ENCODE data around the gene SRSF4.
"Not testable (repeated sequence)": the region's sequence is repeated elsewhere in the genome, so short reads cannot be mapped to it uniquely, and the experiment has no call there.

The SRSF4 gene

DNA sequence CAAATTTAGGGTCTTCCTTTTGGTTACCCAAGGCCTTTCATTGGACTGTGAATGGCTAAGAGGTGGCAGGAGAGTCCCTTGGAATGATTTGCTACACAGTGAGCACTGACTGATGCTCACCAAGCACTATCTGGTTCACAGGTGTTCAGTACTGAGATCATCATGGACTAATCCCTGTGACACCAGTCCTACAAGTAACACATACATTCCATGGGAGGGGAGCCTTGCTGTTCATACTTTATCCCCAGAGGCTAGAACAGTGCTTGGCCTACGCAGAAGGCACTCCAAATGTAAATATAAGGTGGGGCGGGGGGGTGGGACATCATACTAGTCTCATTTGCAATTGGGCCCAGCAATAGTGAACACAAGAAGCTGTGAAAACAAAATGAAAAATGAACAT is 37.5 kb downstream of the SRSF4 start:
- Histone ChIP-seq H3K27ac (ENCODE audit: low read length) (no peak overlapping the region), H3K4me3 (ENCODE audit: low read length in 2 of 2) (no peak overlapping the region), H3K4me1 (ENCODE audit: control insufficient read depth, insufficient read depth, low read length) (peaks cover 3% of the 10 kb centered on the region), H3K27me3 (ENCODE audit: control insufficient read depth in 1 of 2, insufficient read depth in 2 of 2, low read length in 2 of 2) (no peaks in the 10 kb centered on the region), H3K36me3 (ENCODE audit: control insufficient read depth in 2 of 2, insufficient read depth in 2 of 2, low read length in 2 of 2) (peaks cover 29 to 35% of the 10 kb centered on the region in 2 donors), H3K9me3 (ENCODE audit: control insufficient read depth in 2 of 2, low read length in 2 of 2) (no peaks in the 10 kb centered on the region), H3K9ac (ENCODE audit: low read length in 2 of 2) (no peak overlapping the region)

DNA sequence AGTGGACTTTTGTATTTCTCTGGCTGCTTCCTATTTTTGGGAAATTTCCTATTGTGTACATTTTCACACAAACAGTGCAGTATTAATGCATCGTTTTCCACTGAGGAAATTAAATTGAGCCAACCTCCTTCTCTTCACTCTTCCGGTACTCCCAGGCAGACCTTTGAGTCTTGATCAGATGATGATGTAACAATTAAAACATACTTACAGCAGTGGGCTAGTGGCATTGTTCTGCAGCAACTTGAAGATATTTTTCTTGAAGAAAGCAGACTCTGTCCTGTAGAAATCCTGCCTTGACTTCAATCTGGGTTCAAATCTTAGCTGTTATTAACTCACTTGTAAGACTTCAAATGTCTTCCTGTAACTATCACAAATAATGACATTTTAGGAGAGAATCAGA is 39.0 kb downstream of the SRSF4 start:
- Histone ChIP-seq H3K27me3 (ENCODE audit: control insufficient read depth in 1 of 2, insufficient read depth in 2 of 2, low read length in 2 of 2) (no peaks in the 10 kb centered on the region), H3K4me1 (ENCODE audit: control insufficient read depth, insufficient read depth, low read length) (peaks cover 3% of the 10 kb centered on the region), H3K4me3 (ENCODE audit: low read length in 2 of 2) (no peak overlapping the region), H3K9me3 (ENCODE audit: control insufficient read depth in 2 of 2, low read length in 2 of 2) (no peaks in the 10 kb centered on the region), H3K36me3 (ENCODE audit: control insufficient read depth in 2 of 2, insufficient read depth in 2 of 2, low read length in 2 of 2) (peaks cover 15 to 22% of the 10 kb centered on the region in 2 donors), H3K27ac (ENCODE audit: low read length) (no peak overlapping the region), H3K9ac (ENCODE audit: low read length in 2 of 2) (no peak overlapping the region)

DNA sequence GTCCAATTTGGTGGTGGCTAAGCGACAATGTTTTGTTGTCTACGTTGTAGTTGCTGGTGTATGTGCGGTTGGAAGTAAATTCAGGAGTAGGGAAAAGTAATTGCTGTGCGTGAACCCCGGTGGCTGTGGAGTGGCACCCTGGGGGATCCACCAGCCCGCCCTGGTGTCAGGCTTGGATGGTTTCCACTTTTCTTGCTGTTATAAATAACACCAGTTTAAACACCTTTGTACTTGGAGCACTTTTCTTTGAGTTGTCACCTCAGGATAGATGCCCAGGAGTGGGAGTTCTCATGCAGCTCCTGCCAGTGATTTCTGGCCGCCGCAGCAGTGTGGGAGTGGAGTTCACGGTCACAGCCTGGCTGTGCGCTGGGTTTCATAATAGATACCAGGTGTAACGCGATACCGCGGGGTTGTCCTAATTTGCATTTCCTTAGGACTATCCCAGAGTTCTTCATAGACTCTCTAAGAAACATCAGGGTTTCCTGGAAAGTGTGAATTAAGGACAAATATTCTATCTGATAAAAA is 45.2 kb downstream of the SRSF4 start:
- no peaks in the 10 kb centered on the region for H3K9me3 ChIP-seq (ENCODE audit: control insufficient read depth in 2 of 2, low read length in 2 of 2)
- H3K4me1 ChIP-seq (ENCODE audit: control insufficient read depth, insufficient read depth, low read length): no peaks in the 10 kb centered on the region
- H3K36me3 ChIP-seq (ENCODE audit: control insufficient read depth in 2 of 2, insufficient read depth in 2 of 2, low read length in 2 of 2): no peaks in the 10 kb centered on the region
- no peak overlapping the region for H3K4me3 ChIP-seq (ENCODE audit: low read length in 2 of 2)
- H3K27me3 ChIP-seq (ENCODE audit: control insufficient read depth in 1 of 2, insufficient read depth in 2 of 2, low read length in 2 of 2): peaks cover 0 to 5% of the 10 kb centered on the region in 2 donors
- no peak overlapping the region for H3K9ac ChIP-seq (ENCODE audit: low read length in 2 of 2)
- no peak overlapping the region for H3K27ac ChIP-seq (ENCODE audit: low read length)

DNA sequence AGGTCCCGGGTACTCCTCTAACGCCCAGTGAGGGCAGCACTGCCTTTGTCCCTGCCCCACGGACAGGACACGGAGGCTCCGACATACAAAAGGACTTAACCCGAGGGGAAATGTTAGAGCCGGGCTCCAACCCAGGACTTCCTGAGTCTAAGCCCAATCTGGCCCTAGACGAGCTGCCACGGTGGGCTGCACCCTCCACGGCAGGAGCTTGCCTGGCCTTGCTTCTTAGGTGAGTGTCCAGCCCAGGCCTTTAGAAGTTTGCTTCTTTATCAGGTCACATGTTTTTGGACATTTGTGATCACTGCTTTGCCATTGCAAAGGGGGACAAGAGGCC is 47.0 kb downstream of the SRSF4 start:
- Histone ChIP-seq H3K27me3 (ENCODE audit: control insufficient read depth in 1 of 2, insufficient read depth in 2 of 2, low read length in 2 of 2) (peaks cover 0 to 5% of the 10 kb centered on the region in 2 donors), H3K9ac (ENCODE audit: low read length in 2 of 2) (no peak overlapping the region), H3K36me3 (ENCODE audit: control insufficient read depth in 2 of 2, insufficient read depth in 2 of 2, low read length in 2 of 2) (no peaks in the 10 kb centered on the region), H3K27ac (ENCODE audit: low read length) (no peak overlapping the region), H3K9me3 (ENCODE audit: control insufficient read depth in 2 of 2, low read length in 2 of 2) (no peaks in the 10 kb centered on the region), H3K4me1 (ENCODE audit: control insufficient read depth, insufficient read depth, low read length) (no peaks in the 10 kb centered on the region), H3K4me3 (ENCODE audit: low read length in 2 of 2) (no peak overlapping the region)

DNA sequence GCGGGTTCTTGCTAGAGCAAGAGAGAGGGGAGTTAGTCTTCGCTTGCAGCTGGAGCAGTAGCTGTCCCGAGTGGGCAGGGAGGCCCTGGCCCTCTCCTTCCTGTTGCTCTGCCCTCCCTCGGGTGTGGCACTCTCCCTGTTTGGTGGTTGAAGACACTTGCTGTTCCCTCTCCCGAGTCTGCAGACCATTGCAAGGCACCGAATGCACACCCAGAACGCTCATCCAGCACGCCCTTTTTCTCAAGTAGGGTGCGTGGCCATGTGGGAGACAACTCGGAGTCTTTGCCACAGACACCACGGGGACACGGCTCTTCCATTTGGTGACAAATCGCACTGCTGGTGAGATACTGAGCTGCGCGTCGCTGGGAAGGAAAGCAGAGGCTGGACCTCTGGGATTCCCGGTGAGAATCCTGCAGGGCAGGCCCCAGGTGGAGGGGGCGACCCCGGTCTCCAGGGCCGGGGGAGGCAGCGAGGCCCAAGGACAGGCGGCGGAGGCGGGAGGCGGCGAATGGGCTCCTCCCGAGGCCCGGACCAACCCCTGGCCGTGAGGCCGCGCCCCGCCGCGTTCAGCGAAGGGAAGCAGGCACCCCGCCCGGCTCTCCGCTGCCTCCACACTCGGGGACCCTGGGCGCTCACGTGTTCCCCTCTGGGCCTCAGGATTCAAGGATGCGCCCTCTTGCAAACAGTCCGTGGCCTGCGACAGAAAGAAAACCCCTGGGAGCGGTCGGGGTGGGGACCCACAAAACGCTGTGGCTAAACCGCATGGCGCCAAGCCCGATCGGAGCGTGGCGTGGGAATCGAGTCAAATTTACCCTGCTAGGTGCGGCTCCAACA is 47.6 kb downstream of the SRSF4 start:
- no peaks in the 10 kb centered on the region for H3K4me1 ChIP-seq (ENCODE audit: control insufficient read depth, insufficient read depth, low read length)
- no peak overlapping the region for H3K9ac ChIP-seq (ENCODE audit: low read length in 2 of 2)
- H3K27ac ChIP-seq (ENCODE audit: low read length): no peak overlapping the region
- no peaks in the 10 kb centered on the region for H3K9me3 ChIP-seq (ENCODE audit: control insufficient read depth in 2 of 2, low read length in 2 of 2)
- peaks cover 0 to 5% of the 10 kb centered on the region in 2 donors for H3K27me3 ChIP-seq (ENCODE audit: control insufficient read depth in 1 of 2, insufficient read depth in 2 of 2, low read length in 2 of 2)
- H3K4me3 ChIP-seq (ENCODE audit: low read length in 2 of 2): peak overlapping the region in 1 of 2 donors; percentile 15
- H3K36me3 ChIP-seq (ENCODE audit: control insufficient read depth in 2 of 2, insufficient read depth in 2 of 2, low read length in 2 of 2): no peaks in the 10 kb centered on the region

DNA sequence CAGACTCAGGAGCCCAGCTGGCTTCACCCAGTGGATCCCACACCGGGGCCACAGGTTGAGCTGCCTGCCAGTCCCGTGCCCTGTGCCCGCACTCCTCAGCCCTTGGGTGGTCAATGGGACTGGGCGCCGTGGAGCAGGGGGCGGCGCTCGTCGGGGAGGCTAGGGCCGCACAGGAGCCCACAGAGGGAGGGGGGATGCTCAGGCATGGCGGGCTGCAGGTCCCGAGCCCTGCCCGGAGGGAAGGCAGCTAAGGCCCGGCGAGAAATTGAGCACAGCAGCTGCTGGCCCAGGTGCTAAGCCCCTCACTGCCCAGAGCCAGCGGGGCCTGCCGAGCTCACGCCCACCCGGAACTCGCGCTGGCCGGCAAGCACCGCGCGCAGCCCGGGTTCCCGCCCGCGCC is 50.6 kb downstream of the SRSF4 start:
- H3K27ac ChIP-seq (ENCODE audit: low read length); H3K9me3 ChIP-seq (ENCODE audit: control insufficient read depth in 2 of 2, low read length in 2 of 2): not testable (repeated sequence)

DNA sequence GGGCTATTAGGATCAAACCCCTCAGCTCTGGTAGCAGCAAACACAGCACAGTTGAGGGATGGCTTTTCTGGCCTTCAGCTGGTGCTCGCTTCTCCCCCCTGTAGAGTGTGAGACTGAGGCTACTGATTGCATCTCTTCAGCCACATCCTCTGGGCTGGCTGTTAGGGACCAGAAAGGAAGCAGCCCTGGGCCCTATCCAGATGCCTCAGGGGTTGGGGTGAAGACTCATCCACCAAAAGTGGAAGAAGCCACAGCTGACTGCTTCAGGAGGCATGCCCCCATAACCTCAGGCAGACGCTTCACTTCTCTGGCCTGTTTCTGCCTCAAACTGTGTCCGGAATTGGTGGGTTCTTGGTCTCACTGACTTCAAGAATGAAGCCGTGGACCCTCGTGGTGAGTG is 51.8 kb downstream of the SRSF4 start:
- Histone ChIP-seq H3K9me3 (ENCODE audit: control insufficient read depth in 2 of 2, low read length in 2 of 2) (no peaks in the 10 kb centered on the region), H3K4me1 (ENCODE audit: control insufficient read depth, insufficient read depth, low read length) (peaks cover 7% of the 10 kb centered on the region), H3K36me3 (ENCODE audit: control insufficient read depth in 2 of 2, insufficient read depth in 2 of 2, low read length in 2 of 2) (no peaks in the 10 kb centered on the region), H3K9ac (ENCODE audit: low read length in 2 of 2) (no peak overlapping the region), H3K27me3 (ENCODE audit: control insufficient read depth in 1 of 2, insufficient read depth in 2 of 2, low read length in 2 of 2) (peaks cover 0 to 5% of the 10 kb centered on the region in 2 donors), H3K27ac (ENCODE audit: low read length) (no peak overlapping the region), H3K4me3 (ENCODE audit: low read length in 2 of 2) (no peak overlapping the region)

More for the DNA sequence above, 50.6 kb downstream of the SRSF4 start:
- H3K36me3 ChIP-seq (ENCODE audit: control insufficient read depth in 2 of 2, insufficient read depth in 2 of 2, low read length in 2 of 2); H3K27me3 ChIP-seq (ENCODE audit: control insufficient read depth in 1 of 2, insufficient read depth in 2 of 2, low read length in 2 of 2); H3K4me3 ChIP-seq (ENCODE audit: low read length in 2 of 2); H3K4me1 ChIP-seq (ENCODE audit: control insufficient read depth, insufficient read depth, low read length); H3K9ac ChIP-seq (ENCODE audit: low read length in 2 of 2): not testable (repeated sequence)

DNA sequence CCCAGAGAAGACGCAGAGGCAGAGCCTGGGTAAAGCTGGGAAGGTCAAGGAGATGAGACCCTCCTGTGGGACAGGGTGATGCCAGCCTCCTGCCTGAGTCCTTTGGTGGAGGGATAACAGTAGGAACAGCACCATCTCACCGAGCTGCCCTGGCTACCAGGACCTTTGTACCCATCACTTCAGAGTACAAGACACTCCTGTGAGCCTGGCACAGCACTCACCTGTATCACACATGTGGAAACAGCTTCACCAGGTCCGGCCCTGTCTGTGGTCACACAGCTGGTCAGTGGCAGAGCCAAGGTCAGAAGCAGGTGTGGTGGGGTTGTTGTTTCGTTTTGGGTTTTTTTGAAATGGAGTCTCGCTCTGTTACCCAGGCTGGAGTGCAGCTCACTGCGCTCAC is 53.0 kb downstream of the SRSF4 start:
- no peaks in the 10 kb centered on the region for H3K36me3 ChIP-seq (ENCODE audit: control insufficient read depth in 2 of 2, insufficient read depth in 2 of 2, low read length in 2 of 2)
- H3K27me3 ChIP-seq (ENCODE audit: control insufficient read depth in 1 of 2, insufficient read depth in 2 of 2, low read length in 2 of 2): peaks cover 0 to 1% of the 10 kb centered on the region in 2 donors
- no peak overlapping the region for H3K4me3 ChIP-seq (ENCODE audit: low read length in 2 of 2)
- H3K9ac ChIP-seq (ENCODE audit: low read length in 2 of 2): no peak overlapping the region
- H3K9me3 ChIP-seq (ENCODE audit: control insufficient read depth in 2 of 2, low read length in 2 of 2): no peaks in the 10 kb centered on the region
- H3K4me1 ChIP-seq (ENCODE audit: control insufficient read depth, insufficient read depth, low read length): peaks cover 7% of the 10 kb centered on the region
- no peak overlapping the region for H3K27ac ChIP-seq (ENCODE audit: low read length)

DNA sequence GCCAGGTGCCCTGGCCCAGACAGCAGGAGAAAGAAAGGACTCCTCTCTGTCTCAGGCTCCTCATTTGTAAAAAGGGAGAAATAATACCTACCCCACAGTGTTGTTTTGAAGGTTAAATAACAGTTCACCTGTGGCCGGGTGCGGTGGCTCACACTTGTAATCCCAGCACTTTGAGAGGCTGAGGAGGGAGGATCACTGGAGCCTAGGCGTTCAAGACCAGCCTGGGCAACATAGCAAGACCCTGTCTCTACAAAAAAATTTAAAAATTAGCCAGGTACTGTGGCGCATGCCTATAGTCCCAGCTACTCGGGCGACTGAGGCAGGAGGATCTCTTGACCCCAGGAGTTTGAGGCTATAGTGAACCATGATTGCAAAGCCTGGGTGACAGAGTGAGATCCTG is 55.5 kb downstream of the SRSF4 start:
- no peak overlapping the region for H3K27ac ChIP-seq (ENCODE audit: low read length)
- no peak overlapping the region for H3K9ac ChIP-seq (ENCODE audit: low read length in 2 of 2)
- H3K9me3 ChIP-seq (ENCODE audit: control insufficient read depth in 2 of 2, low read length in 2 of 2): no peaks in the 10 kb centered on the region
- H3K4me1 ChIP-seq (ENCODE audit: control insufficient read depth, insufficient read depth, low read length): peaks cover 23% of the 10 kb centered on the region
- H3K4me3 ChIP-seq (ENCODE audit: low read length in 2 of 2): no peak overlapping the region
- no peaks in the 10 kb centered on the region for H3K36me3 ChIP-seq (ENCODE audit: control insufficient read depth in 2 of 2, insufficient read depth in 2 of 2, low read length in 2 of 2)
- H3K27me3 ChIP-seq (ENCODE audit: control insufficient read depth in 1 of 2, insufficient read depth in 2 of 2, low read length in 2 of 2): no peaks in the 10 kb centered on the region

DNA sequence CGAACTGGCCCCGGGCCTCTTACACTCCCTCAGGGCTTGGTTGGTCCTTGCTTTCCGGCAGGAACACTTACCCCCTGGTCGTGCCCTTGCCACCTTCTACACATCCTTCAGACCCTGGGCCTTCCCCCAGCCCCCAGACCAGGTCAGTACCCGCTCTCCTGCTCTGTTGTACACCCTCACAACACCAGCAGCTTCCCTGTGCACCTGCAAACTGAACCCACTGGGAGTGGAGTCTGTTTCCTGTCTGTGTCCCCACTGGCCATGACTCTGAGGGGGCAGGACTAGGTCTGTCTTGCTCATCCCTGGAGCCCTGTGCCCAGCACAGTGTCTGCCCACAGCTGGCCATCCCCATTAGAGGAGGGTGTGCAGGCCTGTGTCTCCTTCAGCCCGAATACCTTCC is 55.9 kb downstream of the SRSF4 start:
- no peaks in the 10 kb centered on the region for H3K27me3 ChIP-seq (ENCODE audit: control insufficient read depth in 1 of 2, insufficient read depth in 2 of 2, low read length in 2 of 2)
- peak overlapping the region; percentile 93 for H3K27ac ChIP-seq (ENCODE audit: low read length)
- no peaks in the 10 kb centered on the region for H3K36me3 ChIP-seq (ENCODE audit: control insufficient read depth in 2 of 2, insufficient read depth in 2 of 2, low read length in 2 of 2)
- H3K4me1 ChIP-seq (ENCODE audit: control insufficient read depth, insufficient read depth, low read length): peaks cover 27% of the 10 kb centered on the region
- peak overlapping the region in 1 of 2 donors; percentile 90 for H3K9ac ChIP-seq (ENCODE audit: low read length in 2 of 2)
- H3K4me3 ChIP-seq (ENCODE audit: low read length in 2 of 2): peak overlapping the region in 1 of 2 donors; percentile 82
- H3K9me3 ChIP-seq (ENCODE audit: control insufficient read depth in 2 of 2, low read length in 2 of 2): no peaks in the 10 kb centered on the region

DNA sequence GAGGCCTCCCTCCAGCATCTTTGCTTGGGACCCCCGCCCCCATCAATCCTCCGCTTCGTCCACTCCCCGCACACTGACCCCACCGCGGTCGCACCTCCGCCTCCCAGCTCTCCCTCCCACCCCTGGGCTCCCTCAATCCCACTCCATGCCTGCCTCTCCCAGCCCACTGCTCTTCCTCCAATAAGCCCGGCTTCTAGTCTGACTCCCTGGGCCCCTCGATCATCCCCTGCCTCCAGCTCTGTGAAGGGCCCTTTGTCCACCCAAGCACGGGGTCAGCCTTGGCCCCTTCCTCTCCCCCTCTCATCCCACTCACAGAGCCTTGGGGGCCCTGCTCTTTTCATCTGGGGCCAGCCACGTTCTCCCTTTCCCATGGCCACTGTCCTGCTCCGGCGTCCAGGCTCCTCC is 56.5 kb downstream of the SRSF4 start:
- Histone ChIP-seq H3K4me1 (ENCODE audit: control insufficient read depth, insufficient read depth, low read length) (peaks cover 27% of the 10 kb centered on the region), H3K27ac (ENCODE audit: low read length) (peak overlapping the region; percentile 93), H3K27me3 (ENCODE audit: control insufficient read depth in 1 of 2, insufficient read depth in 2 of 2, low read length in 2 of 2) (no peaks in the 10 kb centered on the region), H3K4me3 (ENCODE audit: low read length in 2 of 2) (peak overlapping the region; percentile 58 to 82), H3K36me3 (ENCODE audit: control insufficient read depth in 2 of 2, insufficient read depth in 2 of 2, low read length in 2 of 2) (no peaks in the 10 kb centered on the region), H3K9me3 (ENCODE audit: control insufficient read depth in 2 of 2, low read length in 2 of 2) (no peaks in the 10 kb centered on the region), H3K9ac (ENCODE audit: low read length in 2 of 2) (peak overlapping the region; percentile 80 to 90)
